NCI-H460 (cell line): ENCODE measurements around the gene KIF22. TPM values are rescaled to one million over a fixed set of nuclear protein-coding genes. Genes with fewer than 3 reads are reported as not detected.
"Not testable (repeated sequence)": the region's sequence is repeated elsewhere in the genome, so short reads cannot be mapped to it uniquely, and the experiment has no call there.

ENCODE experiments used
- DNase-seq: peaks from one replicate; pipeline ENCODE4 v3.0.0-alpha.2; 2016; ENCODE audit warnings: low read depth; ENCODE audit errors: extremely low read depth
- total RNA-seq: library from RNA; depleted of rRNA; stranded (reverse); fragments of >200 nt; shearing (Covaris generic); gene quantifications from 2 replicates; pipeline ENCODE4 v1.2.3, GENCODE V29; 2014

Gene KIF22
- total RNA-seq, 1 experiment from 2014 or later, result 87.9 TPM

GRCh38 chr16:29765167-29766032 lies 25.2 kb upstream of the KIF22 start:
- no peak for DNase-seq

DNA sequence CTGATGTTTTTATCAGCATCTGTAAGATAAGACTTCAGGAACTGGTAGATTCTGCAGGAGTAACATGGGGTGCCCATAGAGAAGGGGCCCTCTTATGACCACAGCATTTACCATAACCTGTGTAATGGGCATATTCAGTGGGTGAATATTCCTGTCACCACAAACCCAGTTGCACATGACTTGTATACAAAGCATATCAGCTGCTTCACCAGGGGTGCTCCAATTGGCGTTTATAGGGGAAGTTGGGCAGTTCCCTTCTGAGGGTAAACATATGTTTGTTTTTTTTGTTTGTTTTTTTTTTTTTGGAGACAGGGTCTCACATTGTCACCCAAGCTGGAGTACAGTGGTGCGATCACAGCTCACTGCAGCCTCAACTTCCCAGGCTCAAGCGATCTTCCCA lies 24.0 kb upstream of the KIF22 start:
- no peak for DNase-seq

GRCh38 chr16:29767062-29767461 lies 23.5 kb upstream of the KIF22 start:
- DNase-seq, result no peak

DNA sequence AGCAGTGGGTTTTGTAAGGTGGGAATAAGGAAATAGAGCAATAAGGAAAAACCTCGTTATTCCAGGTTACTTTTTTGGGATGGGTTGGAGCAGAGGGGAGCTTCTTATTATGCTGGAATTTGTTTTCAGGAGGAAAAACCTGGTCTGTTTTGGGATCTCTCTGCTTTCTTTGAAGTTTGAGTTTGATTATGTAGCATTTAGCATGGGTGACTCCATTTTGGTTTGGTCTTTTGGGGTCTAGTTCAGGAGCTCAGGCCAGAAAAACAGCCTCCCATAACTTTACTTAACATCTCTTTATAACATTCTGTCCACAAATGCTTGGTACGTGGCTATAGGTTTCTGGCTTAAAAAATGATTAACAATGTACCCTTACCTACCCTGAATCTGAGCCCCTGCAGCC lies 21.0 kb upstream of the KIF22 start:
- DNase-seq, result no peak

GRCh38 chr16:29770250-29770929 lies 20.2 kb upstream of the KIF22 start:
- no peak for DNase-seq

- not testable (repeated sequence) for DNase-seq
These were observed 18.2 kb upstream of the KIF22 start for GRCh38 chr16:29772330-29772729.

GRCh38 chr16:29774730-29775129 lies 15.8 kb upstream of the KIF22 start:
- no peak for DNase-seq

DNA sequence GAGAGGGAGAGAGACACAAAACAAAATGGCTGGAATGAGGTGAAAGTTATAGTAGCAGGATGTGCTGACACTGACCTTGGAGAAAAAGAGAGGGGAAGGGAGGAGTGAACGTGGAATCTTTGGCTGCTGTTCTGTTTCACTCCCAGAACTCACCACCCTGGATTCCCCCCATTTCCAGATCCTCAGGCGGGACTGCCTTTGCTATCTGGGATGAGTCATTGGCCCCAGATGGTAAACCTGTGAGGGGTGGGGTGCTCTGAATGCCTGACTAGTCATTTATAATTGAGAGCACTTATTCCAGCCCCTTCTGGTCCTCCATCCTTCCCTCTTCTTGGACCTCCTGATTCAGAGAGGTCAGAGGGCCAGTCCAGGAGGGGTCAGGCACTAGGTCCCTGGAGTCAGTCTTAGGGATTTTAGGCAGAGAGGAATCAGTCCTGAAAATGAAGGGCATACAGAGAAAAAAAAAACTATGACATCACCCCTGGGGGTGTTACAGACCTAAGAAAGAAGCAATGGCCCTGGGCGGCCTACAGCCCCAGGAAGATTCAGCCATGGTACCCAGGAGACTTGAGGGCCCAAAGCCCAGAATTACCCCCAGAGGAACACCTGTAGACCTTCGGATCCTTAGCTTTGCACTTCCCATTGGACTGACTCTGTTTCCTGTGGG lies 14.7 kb upstream of the KIF22 start:
- DNase-seq, result no peak

GRCh38 chr16:29777576-29778350 lies 12.8 kb upstream of the KIF22 start, which contains the start of gene ZG16:
Gene ZG16, plus strand, starts transcription at chr16:29778256. Its CDS starts 1,011 bp downstream, at chr16:29779267.
- no peak for DNase-seq

- DNase-seq, result no peak
These were observed 11.1 kb upstream of the KIF22 start for GRCh38 chr16:29779474-29779873.

DNA sequence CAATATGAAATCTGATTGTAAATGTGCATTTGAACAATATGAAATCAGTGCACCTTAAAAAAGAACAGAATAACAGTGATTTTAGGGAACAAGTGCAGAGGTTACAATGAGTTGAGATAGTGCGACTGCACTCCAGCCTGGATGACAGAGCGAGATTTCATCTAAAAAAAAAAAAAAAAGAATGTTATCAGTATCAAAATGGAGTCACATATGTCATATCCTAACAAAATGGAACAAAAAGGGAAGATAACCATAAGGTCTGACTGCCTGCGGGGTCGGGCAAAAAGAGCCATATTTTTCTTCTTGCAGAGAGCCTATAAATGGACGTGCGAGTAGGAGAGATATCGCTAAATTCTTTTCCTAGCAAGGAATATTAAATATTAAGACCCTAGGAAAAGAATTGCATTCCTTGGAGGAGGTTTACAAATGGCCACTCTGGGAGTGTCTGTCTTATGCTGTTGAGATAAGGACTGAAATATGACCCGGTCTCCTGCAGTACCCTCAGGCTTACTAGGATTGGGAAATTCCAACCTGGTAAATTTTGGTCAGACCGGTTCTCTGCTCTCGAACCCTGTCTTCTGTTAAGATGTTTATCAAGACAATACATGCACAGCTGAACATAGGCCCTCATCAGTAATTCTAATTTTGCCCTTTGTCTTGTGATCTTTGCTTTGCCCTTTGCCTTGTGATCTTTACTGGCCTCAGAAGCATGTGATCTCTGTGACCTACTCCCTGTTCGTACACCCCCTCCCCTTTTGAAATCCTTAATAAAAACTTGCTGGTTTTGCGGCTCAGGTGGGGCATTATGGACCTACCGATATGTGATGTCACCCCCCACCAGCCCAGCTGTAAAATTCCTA lies 7.2 kb upstream of the KIF22 start:
- not testable (repeated sequence) for DNase-seq

DNA sequence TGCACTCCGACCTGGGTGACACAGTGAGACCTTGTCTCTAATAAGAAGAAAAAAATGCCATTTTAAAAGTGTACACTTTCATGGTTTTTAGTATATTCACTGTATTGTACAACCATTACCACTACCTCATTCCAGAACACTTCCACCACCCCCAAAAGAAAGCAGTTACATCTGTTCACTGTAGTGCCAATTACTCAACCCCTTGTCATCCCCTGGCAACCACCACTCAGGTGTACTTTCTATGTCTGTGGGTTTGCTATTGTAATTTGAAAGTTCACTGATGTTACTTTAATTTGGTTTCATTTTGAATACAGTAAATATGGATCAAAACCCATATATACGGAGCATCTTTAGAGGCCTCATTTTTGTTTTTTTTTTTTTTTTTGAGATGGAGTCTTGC lies 6.4 kb upstream of the KIF22 start:
- no peak for DNase-seq

GRCh38 chr16:29784901-29785500 lies 5.5 kb upstream of the KIF22 start:
- no peak for DNase-seq

GRCh38 chr16:29787155-29787554 lies 3.4 kb upstream of the KIF22 start:
- not testable (repeated sequence) for DNase-seq

- DNase-seq, result no peak
These were observed 772 bp upstream of the KIF22 start for GRCh38 chr16:29789775-29790182.

GRCh38 chr16:29790949-29791844 lies 646 bp downstream of the KIF22 start:
- no peak for DNase-seq

DNA sequence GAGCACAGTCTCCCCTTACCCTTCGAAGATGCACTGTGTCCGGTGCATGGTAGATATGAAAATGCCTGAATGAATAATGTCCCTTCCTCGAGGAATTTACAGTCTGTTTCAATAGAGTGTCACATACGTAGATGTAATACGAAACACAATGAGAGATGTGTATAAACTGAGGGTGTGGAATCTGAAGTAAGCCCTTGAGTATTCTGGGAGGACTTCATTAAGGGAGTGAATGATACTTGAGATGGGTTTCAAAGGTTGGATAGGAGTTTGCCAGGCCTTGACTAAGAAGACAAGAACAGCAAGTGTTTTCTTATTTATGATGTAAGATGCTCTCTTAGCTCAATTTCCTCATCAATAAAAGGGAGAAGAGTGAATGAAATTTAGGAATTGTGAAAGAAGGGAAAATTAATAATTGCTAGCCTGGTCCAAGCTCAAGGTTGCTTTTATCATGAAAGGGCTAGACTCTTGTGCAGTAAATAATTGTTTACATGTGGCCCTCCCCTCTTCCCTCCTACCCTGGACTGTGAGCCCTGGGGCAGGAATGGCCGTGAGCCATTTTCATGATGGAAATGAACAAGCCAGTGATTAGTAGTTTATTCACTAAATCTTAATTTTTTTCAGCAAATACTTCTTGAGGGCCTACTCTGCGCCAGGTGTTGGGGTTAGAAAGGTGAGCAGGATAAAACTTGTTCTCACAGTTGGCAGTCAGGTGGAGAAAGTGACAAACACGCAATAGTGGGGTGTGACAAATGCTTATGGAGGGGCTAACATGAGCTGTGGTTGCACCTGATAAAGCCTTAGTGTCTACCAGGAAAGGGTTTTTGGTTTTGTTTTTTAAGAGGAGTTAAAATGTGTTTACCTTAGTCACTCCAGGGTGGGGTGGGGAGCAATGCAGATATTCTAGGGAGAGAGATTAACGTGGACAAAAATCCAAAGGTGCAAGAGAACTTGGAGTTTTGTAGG lies 1.6 kb downstream of the KIF22 start:
- DNase-seq, result peak; percentile 68
